Panc1 (cell line): ENCODE measurements around the gene SCAANT1. TPM values are rescaled to one million over a fixed set of nuclear protein-coding genes. Genes with fewer than 3 reads are reported as not detected.

ENCODE experiments used
- ATAC-seq: fragments of 200-7000 bp; cut with Tn5 transposase; 2 replicates; pipeline ENCODE4 v1.9.1; 2020; ENCODE audit warnings: mild to moderate bottlenecking, moderate library complexity
- BruUV-seq: library from RNA; stranded (reverse); fragments of 400-500 nt; replicated peaks from 2 replicates; lab custom pipeline; 2021; lab: Mats Ljungman, UMichigan
- CTCF ChIA-PET: fragments of 300-600 bp; sonication (Branson Sonifier 250); formaldehyde crosslinking; loops from one replicate; lab custom pipeline; 2022; ENCODE audit warnings: antibody characterized with exemption; lab: Charles Lee
- POLR2A ChIA-PET: fragments of 300-600 bp; sonication (Branson Sonifier 250); formaldehyde crosslinking; loops from one replicate; lab custom pipeline; 2022; ENCODE audit warnings: antibody characterized with exemption; lab: Charles Lee
- DNase-seq: peaks from one replicate; pipeline ENCODE4 v3.0.0-alpha.2; 2010; ENCODE audit warnings: low read depth, low spot score
- H3K27ac ChIP-seq: 2 replicates; pipeline ENCODE4 v1.5.1; 2011; ENCODE audit warnings: mild to moderate bottlenecking, low read length, inconsistent platforms
- H3K27me3 ChIP-seq: fragments of 200-500 bp; sonication (Bioruptor generic); 2 replicates; pipeline ENCODE4 v1.6.0; 2014; ENCODE audit warnings: low read length, inconsistent platforms; ENCODE audit not compliant: control insufficient read depth, insufficient read depth
- H3K36me3 ChIP-seq: fragments of 200-500 bp; sonication (Bioruptor generic); 2 replicates; pipeline ENCODE4 v1.5.1; 2014; ENCODE audit warnings: inconsistent platforms, mild to moderate bottlenecking, low read length, moderate library complexity; ENCODE audit not compliant: control insufficient read depth, insufficient read depth
- H3K4me1 ChIP-seq: 2 replicates; pipeline ENCODE4 v1.5.1; 2011; ENCODE audit warnings: inconsistent platforms, mild to moderate bottlenecking, low read length, moderate library complexity; ENCODE audit not compliant: control insufficient read depth, insufficient read depth
- H3K4me3 ChIP-seq, 2 experiments: 2 replicates each; pipeline ENCODE4 v1.5.1; 2011 to 2012; ENCODE audit warnings: low read depth in 2 of 2, low read length in 2 of 2, mild to moderate bottlenecking in 2 of 2, inconsistent platforms in 1 of 2, moderate library complexity in 1 of 2
- H3K9me3 ChIP-seq: fragments of 200-500 bp; sonication (Bioruptor generic); 2 replicates; pipeline ENCODE4 v1.5.1; 2014; ENCODE audit warnings: low read depth, mild to moderate bottlenecking, inconsistent platforms, low read length, moderate library complexity; ENCODE audit not compliant: control insufficient read depth, insufficient read depth
- CTCF ChIP-seq: fragments of 450-650 bp; IDR thresholded peaks from 2 replicates; pipeline ENCODE4 v1.5.1; 2017; ENCODE audit warnings: mild to moderate bottlenecking
- POLR2AphosphoS5 ChIP-seq: IDR thresholded peaks from 2 replicates; pipeline ENCODE4 v1.6.1; 2012; ENCODE audit warnings: mild to moderate bottlenecking, low read depth, low read length, moderate library complexity
- REST ChIP-seq, 2 experiments: IDR thresholded peaks; 2 replicates each; pipeline ENCODE4 v1.6.1; 2011 to 2012; ENCODE audit warnings: low read depth in 2 of 2, control low read depth in 1 of 2, low read length in 1 of 2, mild to moderate bottlenecking in 1 of 2, moderate library complexity in 1 of 2; ENCODE audit not compliant: insufficient read depth in 1 of 2
- SIN3A ChIP-seq: IDR thresholded peaks from 2 replicates; pipeline ENCODE4 v1.6.1; 2012; ENCODE audit warnings: low read depth, mild to moderate bottlenecking, low read length, moderate library complexity, borderline replicate concordance; ENCODE audit not compliant: insufficient read depth
- TCF7L2 ChIP-seq: IDR thresholded peaks from 2 replicates; pipeline ENCODE4 v1.6.1; 2011; ENCODE audit warnings: mild to moderate bottlenecking, low read depth, low read length, inconsistent platforms
- in situ Hi-C: cut with HindIII; loops from 2 replicates; pipeline ENCODE4 v1.10.0; 2016; ENCODE audit warnings: low sequenced_read_pairs, low pct_unique_long_range_greater_than_20kb
- intact Hi-C: fragments of 100-400 bp; cut with micrococcal nuclease; formaldehyde crosslinking; loops from one replicate; pipeline ENCODE4 v1.10.0; 2022; ENCODE audit not compliant: unreplicated experiment
- total RNA-seq: library from RNA; stranded (reverse); gene quantifications from one replicate; pipeline ENCODE4 v1.2.1, GENCODE V29; 2021; ENCODE audit not compliant: unreplicated experiment

The SCAANT1 gene
- total RNA-seq, 1 experiment from 2014 or later: not detected

GRCh38 chr3:63909431-63909830, 2.8 kb downstream of the SCAANT1 start:
- TF ChIP-seq POLR2AphosphoS5 (no peak), SIN3A (no peak), REST (IDR thresholded peaks at IDR 0.05; ENCODE audit: insufficient read depth in 1 of 2, low read depth in 2 of 2, low read length in 1 of 2) (no peak), TCF7L2 (no peak), CTCF (no peak)
- H3K27me3 ChIP-seq: no peaks in the 10 kb centered on the region
- ChIA-PET CTCF (no interaction called here), POLR2A (interaction anchor here (0.6 kb wide), 1 partner anchor 14 kb away, joined by 3 read pairs; no protein-coding TSS in a partner anchor)
- H3K4me1 ChIP-seq: peaks cover 12% of the 10 kb centered on the region
- in situ Hi-C loops: no loop called here
- ATAC-seq (no peak), DNase-seq (no peak)
- no peak overlapping the region for H3K4me3 ChIP-seq
- no peaks in the 10 kb centered on the region for H3K9me3 ChIP-seq
- intact Hi-C loops: no loop called here
- no peak overlapping the region for H3K27ac ChIP-seq
- H3K36me3 ChIP-seq: no peaks in the 10 kb centered on the region
- BruUV-seq: no TSS peak

- H3K27ac ChIP-seq: no peak overlapping the region
- no peaks in the 10 kb centered on the region for H3K27me3 ChIP-seq
- intact Hi-C loops (no loop called here), in situ Hi-C loops (no loop called here)
- POLR2A ChIA-PET: no interaction called here
- DNase-seq (no peak), ATAC-seq (no peak)
- BruUV-seq: no TSS peak
- peaks cover 8% of the 10 kb centered on the region for H3K4me1 ChIP-seq
- no peak overlapping the region for H3K4me3 ChIP-seq
- TF ChIP-seq TCF7L2 (no peak), REST (IDR thresholded peaks at IDR 0.05; ENCODE audit: insufficient read depth in 1 of 2, low read depth in 2 of 2, low read length in 1 of 2) (no peak), CTCF (no peak), SIN3A (no peak)
- CTCF ChIA-PET: no interaction called here
- no peaks in the 10 kb centered on the region for H3K9me3 ChIP-seq
- H3K36me3 ChIP-seq: no peaks in the 10 kb centered on the region
Measured at GRCh38 chr3:63908776-63909175, 3.4 kb downstream of the SCAANT1 start.
